ENCODE data around the gene CLDN6.

The CLDN6 gene

GRCh38 chr16:2983706-2984136 lies 34.3 kb downstream of the CLDN6 start:
- no peaks in the 10 kb centered on the region for H3K27me3 ChIP-seq
- peaks cover 3% of the 10 kb centered on the region; the same call in 1 of the 2 replicates for H3K36me3 ChIP-seq
- no peaks in the 10 kb centered on the region for H3K9me3 ChIP-seq
- H3K4me1 ChIP-seq = peaks cover 9% of the 10 kb centered on the region
- TF ChIP-seq CTCF (IDR thresholded peaks at IDR 0.05; ENCODE audit: low read depth, low read length) = peak; percentile 63
- peak overlapping the region; percentile 38 for H3K4me3 ChIP-seq (ENCODE audit: low read depth, low read length)
- DNase-seq = peak; percentile 88

- peaks cover 9% of the 10 kb centered on the region for H3K36me3 ChIP-seq
- TF ChIP-seq CTCF (IDR thresholded peaks at IDR 0.05; ENCODE audit: low read depth, low read length) = no peak
- no peak overlapping the region for H3K4me3 ChIP-seq (ENCODE audit: low read depth, low read length)
- no peaks in the 10 kb centered on the region for H3K27me3 ChIP-seq
- no peak for DNase-seq
- peaks cover 3% of the 10 kb centered on the region for H3K4me1 ChIP-seq
- H3K9me3 ChIP-seq = no peaks in the 10 kb centered on the region
These were observed 35.6 kb downstream of the CLDN6 start for GRCh38 chr16:2982402-2982801.

- Histone ChIP-seq H3K27me3 (no peaks in the 10 kb centered on the region), H3K9me3 (no peaks in the 10 kb centered on the region), H3K4me1 (peaks cover 3% of the 10 kb centered on the region), H3K4me3 (ENCODE audit: low read depth, low read length) (no peak overlapping the region), H3K36me3 (peaks cover 14% of the 10 kb centered on the region)
- no peak for DNase-seq
- TF ChIP-seq CTCF (IDR thresholded peaks at IDR 0.05; ENCODE audit: low read depth, low read length) = no peak
These were observed 36.1 kb downstream of the CLDN6 start for GRCh38 chr16:2981899-2982250.

GRCh38 chr16:2981177-2981898 lies 36.6 kb downstream of the CLDN6 start:
- H3K36me3 ChIP-seq = peaks cover 20% of the 10 kb centered on the region
- H3K27me3 ChIP-seq = no peaks in the 10 kb centered on the region
- peaks cover 3% of the 10 kb centered on the region for H3K4me1 ChIP-seq
- no peaks in the 10 kb centered on the region for H3K9me3 ChIP-seq
- no peak overlapping the region for H3K4me3 ChIP-seq (ENCODE audit: low read depth, low read length)
- no peak for TF ChIP-seq CTCF (IDR thresholded peaks at IDR 0.05; ENCODE audit: low read depth, low read length)
- DNase-seq = no peak

GRCh38 chr16:2980227-2981176 lies 37.5 kb downstream of the CLDN6 start, which contains the start of gene PKMYT1:
PKMYT1 (minus strand) TSS chr16:2980446; CDS start chr16:2979657, 789 bp downstream.
- H3K9me3 ChIP-seq = no peaks in the 10 kb centered on the region
- no peaks in the 10 kb centered on the region for H3K27me3 ChIP-seq
- peak within 1 kb of the TSS; percentile 75 for H3K4me3 ChIP-seq (ENCODE audit: low read depth, low read length)
- peaks cover 28% of the 10 kb centered on the region for H3K36me3 ChIP-seq
- no peak for TF ChIP-seq CTCF (IDR thresholded peaks at IDR 0.05; ENCODE audit: low read depth, low read length)
- peak; percentile 95 for DNase-seq
- peaks cover 3% of the 10 kb centered on the region for H3K4me1 ChIP-seq
